Activated CD4-positive, alpha-beta memory T cell treated with anti-CD3 and anti-CD28 coated beads, Interleukin-2, amount 10 ng/mL, durations not matched to agents 7 days and 5 days (primary cell): ENCODE results near the gene NLE1. TPM values are rescaled to one million over a fixed set of nuclear protein-coding genes. Genes with fewer than 3 reads are reported as not detected.
"Not testable (repeated sequence)": the region's sequence is repeated elsewhere in the genome, so short reads cannot be mapped to it uniquely, and the experiment has no call there.

ENCODE experiments used
- CTCF ChIA-PET: fragments of 350-600 bp; sonication (Branson Sonifier 250); formaldehyde crosslinking; loops from one replicate; lab custom pipeline; 2021; ENCODE audit warnings: antibody characterized with exemption, inconsistent platforms; lab: Charles Lee
- POLR2A ChIA-PET: fragments of 350-600 bp; sonication (Branson Sonifier 250); formaldehyde crosslinking; loops from one replicate; lab custom pipeline; 2021; ENCODE audit warnings: antibody characterized with exemption; lab: Charles Lee
- DNase-seq: peaks from one replicate; pipeline ENCODE4 v3.0.0-alpha.2; 2020
- H3K27ac Mint-ChIP-seq: one replicate; pipeline ENCODE4 v1.8.0; 2021; ENCODE audit warnings: mild to moderate bottlenecking, mixed read lengths
- H3K27me3 Mint-ChIP-seq: one replicate; pipeline ENCODE4 v1.8.0; 2021; ENCODE audit warnings: mixed read lengths
- H3K36me3 Mint-ChIP-seq: one replicate; pipeline ENCODE4 v1.8.0; 2021; ENCODE audit warnings: low read depth, mixed read lengths
- H3K4me1 Mint-ChIP-seq: one replicate; pipeline ENCODE4 v1.8.0; 2021; ENCODE audit warnings: mixed read lengths
- H3K4me3 Mint-ChIP-seq: one replicate; pipeline ENCODE4 v1.8.0; 2021; ENCODE audit warnings: mild to moderate bottlenecking, mixed read lengths
- H3K9me3 Mint-ChIP-seq: one replicate; pipeline ENCODE4 v1.8.0; 2021; ENCODE audit warnings: mixed read lengths
- total RNA-seq, 2 experiments: library from RNA; stranded (reverse); gene quantifications; one replicate each; pipeline ENCODE4 v1.2.3, GENCODE V29; 2021

NLE1 gene
- total RNA-seq, 2 experiments from 2014 or later: 13.4 to 14.0 TPM

- Mint-ChIP-seq H3K4me3 (no peak overlapping the region), H3K27ac (no peak overlapping the region), H3K4me1 (peaks cover 49% of the 10 kb centered on the region), H3K9me3 (peaks cover 7% of the 10 kb centered on the region), H3K27me3 (no peaks in the 10 kb centered on the region), H3K36me3 (peaks cover 14% of the 10 kb centered on the region)
- CTCF ChIA-PET: interaction anchor here (1.7 kb wide), 1 partner anchor 39 kb away, joined by 5 read pairs; no protein-coding TSS in a partner anchor
- POLR2A ChIA-PET: interaction anchor here (1.0 to 12.3 kb wide), 5 partner anchors 13 to 362 kb away, joined by 3 to 149 read pairs (median 5); partner anchors contain the start of gene SLFN5
- DNase-seq: no peak
These were observed 32.8 kb upstream of the NLE1 start for GRCh38 chr17:35174835-35175334.

GRCh38 chr17:35172321-35172720 lies 30.2 kb upstream of the NLE1 start:
- H3K27ac Mint-ChIP-seq, H3K4me3 Mint-ChIP-seq: not testable (repeated sequence)

GRCh38 chr17:35171834-35172233 lies 29.7 kb upstream of the NLE1 start:
- peaks cover 29% of the 10 kb centered on the region for H3K4me1 Mint-ChIP-seq

More at GRCh38 chr17:35172321-35172720, 30.2 kb upstream of the NLE1 start:
- ChIA-PET CTCF (interaction anchor here (0.8 to 1.1 kb wide), 3 partner anchors 141 to 575 kb away, joined by 3 read pairs; partner anchors contain the start of gene SLFN12L), POLR2A (interaction anchor here (1.6 to 12.3 kb wide), 2 partner anchors 42 to 69 kb away, joined by 8 to 149 read pairs; partner anchors contain the start of gene SLFN5)
- DNase-seq, H3K9me3 Mint-ChIP-seq, H3K27me3 Mint-ChIP-seq, H3K36me3 Mint-ChIP-seq: not testable (repeated sequence)
- H3K4me1 Mint-ChIP-seq: peaks cover 34% of the 10 kb centered on the region

GRCh38 chr17:35170968-35171771 lies 29.1 kb upstream of the NLE1 start:
- no peak for DNase-seq
- Mint-ChIP-seq H3K9me3 (no peaks in the 10 kb centered on the region), H3K27me3 (no peaks in the 10 kb centered on the region), H3K4me3 (no peak overlapping the region), H3K36me3 (no peaks in the 10 kb centered on the region), H3K4me1 (peaks cover 23% of the 10 kb centered on the region), H3K27ac (peak overlapping the region; percentile 26)
- CTCF ChIA-PET: interaction anchor here (0.7 to 1.5 kb wide), 10 partner anchors 42 to 577 kb away, joined by 3 to 8 read pairs (median 4); partner anchors contain the start of gene SLFN5
- POLR2A ChIA-PET: interaction anchor here (1.0 to 2.7 kb wide), 7 partner anchors 10 to 417 kb away, joined by 3 to 16 read pairs (median 6); partner anchors contain the start of gene SLFN5

More at GRCh38 chr17:35171834-35172233, 29.7 kb upstream of the NLE1 start:
- ChIA-PET CTCF (interaction anchor here (1.0 kb wide), 1 partner anchor 576 kb away, joined by 4 read pairs; no protein-coding TSS in a partner anchor), POLR2A (interaction anchor here (1.0 to 12.3 kb wide), 6 partner anchors 42 to 367 kb away, joined by 3 to 149 read pairs (median 12); partner anchors contain the start of gene SLFN5)
- no peaks in the 10 kb centered on the region for H3K27me3 Mint-ChIP-seq
- H3K9me3 Mint-ChIP-seq: no peaks in the 10 kb centered on the region
- no peak for DNase-seq
- H3K4me3 Mint-ChIP-seq: no peak overlapping the region
- H3K27ac Mint-ChIP-seq: peak overlapping the region; percentile 26
- H3K36me3 Mint-ChIP-seq: no peaks in the 10 kb centered on the region

GRCh38 chr17:35169835-35170363 lies 27.8 kb upstream of the NLE1 start:
- DNase-seq: no peak
- H3K36me3 Mint-ChIP-seq: no peaks in the 10 kb centered on the region
- ChIA-PET POLR2A (interaction anchor here (1.0 to 3.2 kb wide), 5 partner anchors 9 to 369 kb away, joined by 3 to 17 read pairs (median 15); partner anchors contain the start of gene SLFN5), CTCF (interaction anchor here (0.6 to 1.5 kb wide), 6 partner anchors 99 to 577 kb away, joined by 3 to 8 read pairs (median 4); no protein-coding TSS in a partner anchor)
- no peaks in the 10 kb centered on the region for H3K9me3 Mint-ChIP-seq
- no peaks in the 10 kb centered on the region for H3K27me3 Mint-ChIP-seq
- H3K4me3 Mint-ChIP-seq: no peak overlapping the region
- peaks cover 19% of the 10 kb centered on the region for H3K4me1 Mint-ChIP-seq
- no peak overlapping the region for H3K27ac Mint-ChIP-seq

- Mint-ChIP-seq H3K36me3 (no peaks in the 10 kb centered on the region), H3K4me1 (peaks cover 24% of the 10 kb centered on the region), H3K27me3 (no peaks in the 10 kb centered on the region), H3K27ac (no peak overlapping the region), H3K9me3 (no peaks in the 10 kb centered on the region), H3K4me3 (no peak overlapping the region)
- POLR2A ChIA-PET: interaction anchor here (2.9 to 3.2 kb wide), 2 partner anchors 46 to 75 kb away, joined by 11 to 17 read pairs; partner anchors contain the start of gene SLFN5
- CTCF ChIA-PET: interaction anchor here (0.9 to 1.7 kb wide), 2 partner anchors 24 to 145 kb away, joined by 3 to 6 read pairs; no protein-coding TSS in a partner anchor
- DNase-seq: no peak
These were observed 25.6 kb upstream of the NLE1 start for GRCh38 chr17:35167666-35168065.

- Mint-ChIP-seq H3K36me3 (no peaks in the 10 kb centered on the region), H3K9me3 (no peaks in the 10 kb centered on the region), H3K27ac (no peak overlapping the region), H3K27me3 (no peaks in the 10 kb centered on the region), H3K4me1 (peaks cover 22% of the 10 kb centered on the region), H3K4me3 (no peak overlapping the region)
- ChIA-PET CTCF (interaction anchor here (1.7 kb wide), 1 partner anchor 146 kb away, joined by 6 read pairs; no protein-coding TSS in a partner anchor), POLR2A (interaction anchor here (2.9 to 3.2 kb wide), 2 partner anchors 47 to 76 kb away, joined by 11 to 17 read pairs; partner anchors contain the start of gene SLFN5)
- DNase-seq: no peak
These were observed 24.9 kb upstream of the NLE1 start for GRCh38 chr17:35167046-35167445.

- H3K9me3 Mint-ChIP-seq: no peaks in the 10 kb centered on the region
- H3K27ac Mint-ChIP-seq: no peak overlapping the region
- H3K4me1 Mint-ChIP-seq: peaks cover 23% of the 10 kb centered on the region
- no peak overlapping the region for H3K4me3 Mint-ChIP-seq
- CTCF ChIA-PET: interaction anchor here (0.6 kb wide), 2 partner anchors 397 to 604 kb away, joined by 3 to 4 read pairs; no protein-coding TSS in a partner anchor
- DNase-seq: no peak
- H3K36me3 Mint-ChIP-seq: no peaks in the 10 kb centered on the region
- H3K27me3 Mint-ChIP-seq: no peaks in the 10 kb centered on the region
- POLR2A ChIA-PET: interaction anchor here (2.1 to 3.2 kb wide), 3 partner anchors 47 to 77 kb away, joined by 11 to 17 read pairs (median 13); partner anchors contain the start of gene SLFN5
These were observed 24.4 kb upstream of the NLE1 start for GRCh38 chr17:35166526-35166925.

- no peak overlapping the region for H3K4me3 Mint-ChIP-seq
- H3K36me3 Mint-ChIP-seq: peaks cover 7% of the 10 kb centered on the region
- H3K4me1 Mint-ChIP-seq: peaks cover 39% of the 10 kb centered on the region
- CTCF ChIA-PET: no interaction called here
- H3K27ac Mint-ChIP-seq: no peak overlapping the region
- peaks cover 7% of the 10 kb centered on the region for H3K9me3 Mint-ChIP-seq
- POLR2A ChIA-PET: interaction anchor here (0.6 to 2.1 kb wide), 3 partner anchors 48 to 79 kb away, joined by 3 to 13 read pairs (median 4); partner anchors contain the start of gene SLFN5
- no peaks in the 10 kb centered on the region for H3K27me3 Mint-ChIP-seq
- no peak for DNase-seq
These were observed 22.6 kb upstream of the NLE1 start for GRCh38 chr17:35164716-35165115.

- no peak for DNase-seq
- CTCF ChIA-PET: no interaction called here
- POLR2A ChIA-PET: interaction anchor here (1.0 to 1.7 kb wide), 2 partner anchors 79 to 373 kb away, joined by 3 to 6 read pairs; partner anchors contain the start of genes SLFN12L and SLFN5
- no peak overlapping the region for H3K27ac Mint-ChIP-seq
- peaks cover 7% of the 10 kb centered on the region for H3K36me3 Mint-ChIP-seq
- peaks cover 7% of the 10 kb centered on the region for H3K9me3 Mint-ChIP-seq
- no peak overlapping the region for H3K4me3 Mint-ChIP-seq
- H3K4me1 Mint-ChIP-seq: peaks cover 43% of the 10 kb centered on the region
- no peaks in the 10 kb centered on the region for H3K27me3 Mint-ChIP-seq
These were observed 21.8 kb upstream of the NLE1 start for GRCh38 chr17:35163886-35164285.

- H3K4me3 Mint-ChIP-seq: no peak overlapping the region
- ChIA-PET CTCF (no interaction called here), POLR2A (interaction anchor here (0.7 to 1.7 kb wide), 3 partner anchors 51 to 374 kb away, joined by 3 to 6 read pairs (median 3); partner anchors contain the start of genes SLFN12L and SLFN5)
- H3K9me3 Mint-ChIP-seq: peaks cover 7% of the 10 kb centered on the region
- H3K27me3 Mint-ChIP-seq: peaks cover 2% of the 10 kb centered on the region
- peaks cover 43% of the 10 kb centered on the region for H3K4me1 Mint-ChIP-seq
- peaks cover 7% of the 10 kb centered on the region for H3K36me3 Mint-ChIP-seq
- H3K27ac Mint-ChIP-seq: no peak overlapping the region
- no peak for DNase-seq
These were observed 20.7 kb upstream of the NLE1 start for GRCh38 chr17:35162755-35163154.
